NB4 (cell line): ENCODE measurements around the gene SRGAP3.

Experiments
- DNase-seq: peaks from one replicate; pipeline ENCODE4 v3.0.0; 2010; ENCODE audit warnings: low read depth
- H3K4me3 ChIP-seq: one replicate; pipeline ENCODE4 v1.5.1; 2011; ENCODE audit warnings: mild to moderate bottlenecking, low read depth, low read length, moderate library complexity
- CTCF ChIP-seq: IDR thresholded peaks from one replicate; pipeline ENCODE4 v1.5.1; 2012; ENCODE audit warnings: low read depth, low read length
- MAX ChIP-seq: IDR thresholded peaks from 2 replicates; pipeline ENCODE4 v1.6.1; 2011; ENCODE audit warnings: low read depth, low read length
- MYC ChIP-seq: IDR thresholded peaks from 2 replicates; pipeline ENCODE4 v1.6.1; 2011; ENCODE audit warnings: low read depth, low read length
- POLR2A ChIP-seq: IDR thresholded peaks from 2 replicates; pipeline ENCODE4 v1.6.1; 2011; ENCODE audit warnings: mild to moderate bottlenecking; ENCODE audit not compliant: insufficient read length; ENCODE audit errors: extremely low read depth

The SRGAP3 gene

GRCh38 chr3:9121366-9122001 is 128.0 kb downstream of the SRGAP3 start:
- no peak for DNase-seq
- TF ChIP-seq MYC (no peak), POLR2A (no peak), CTCF (no peak), MAX (no peak)
- H3K4me3 ChIP-seq: no peak overlapping the region

GRCh38 chr3:9119331-9119730 is 130.1 kb downstream of the SRGAP3 start:
- H3K4me3 ChIP-seq: no peak overlapping the region
- peak; percentile 13 for DNase-seq
- TF ChIP-seq POLR2A: no peak
- TF ChIP-seq MAX: no peak
- TF ChIP-seq CTCF: no peak
- TF ChIP-seq MYC: no peak

- no peak for DNase-seq
- TF ChIP-seq MAX (no peak), POLR2A (no peak), CTCF (no peak), MYC (no peak)
- H3K4me3 ChIP-seq: no peak overlapping the region
These were observed 131.2 kb downstream of the SRGAP3 start for GRCh38 chr3:9118222-9118621.

GRCh38 chr3:9117220-9117619 is 132.2 kb downstream of the SRGAP3 start:
- no peak for TF ChIP-seq POLR2A
- TF ChIP-seq CTCF: no peak
- no peak for TF ChIP-seq MAX
- no peak for TF ChIP-seq MYC
- H3K4me3 ChIP-seq: no peak overlapping the region
- no peak for DNase-seq

GRCh38 chr3:9116336-9116735 is 133.1 kb downstream of the SRGAP3 start:
- no peak for TF ChIP-seq MAX
- TF ChIP-seq POLR2A: no peak
- no peak for TF ChIP-seq CTCF
- no peak for TF ChIP-seq MYC
- no peak overlapping the region for H3K4me3 ChIP-seq
- DNase-seq: no peak

- TF ChIP-seq MYC (no peak), MAX (no peak), POLR2A (no peak), CTCF (no peak)
- H3K4me3 ChIP-seq: no peak overlapping the region
- no peak for DNase-seq
These were observed 134.1 kb downstream of the SRGAP3 start for GRCh38 chr3:9115336-9115735.
